B cell (primary cell): ENCODE results near the gene PEX7.

ENCODE experiments used
- EZH2 ChIP-seq: IDR thresholded peaks from 2 replicates; pipeline ENCODE4 v1.6.1; 2012; ENCODE audit warnings: borderline replicate concordance, low read depth, mild to moderate bottlenecking, moderate library complexity, low read length; ENCODE audit not compliant: insufficient read depth, poor library complexity, severe bottlenecking
- TF ChIP-seq, protein P1 (sequence below): fragments of 200-600 bp; IDR thresholded peaks from one replicate; pipeline ENCODE4 v1.8.0; 2022; ENCODE audit warnings: antibody characterized with exemption, mild to moderate bottlenecking

- TF ChIP-seq, protein P1, sequence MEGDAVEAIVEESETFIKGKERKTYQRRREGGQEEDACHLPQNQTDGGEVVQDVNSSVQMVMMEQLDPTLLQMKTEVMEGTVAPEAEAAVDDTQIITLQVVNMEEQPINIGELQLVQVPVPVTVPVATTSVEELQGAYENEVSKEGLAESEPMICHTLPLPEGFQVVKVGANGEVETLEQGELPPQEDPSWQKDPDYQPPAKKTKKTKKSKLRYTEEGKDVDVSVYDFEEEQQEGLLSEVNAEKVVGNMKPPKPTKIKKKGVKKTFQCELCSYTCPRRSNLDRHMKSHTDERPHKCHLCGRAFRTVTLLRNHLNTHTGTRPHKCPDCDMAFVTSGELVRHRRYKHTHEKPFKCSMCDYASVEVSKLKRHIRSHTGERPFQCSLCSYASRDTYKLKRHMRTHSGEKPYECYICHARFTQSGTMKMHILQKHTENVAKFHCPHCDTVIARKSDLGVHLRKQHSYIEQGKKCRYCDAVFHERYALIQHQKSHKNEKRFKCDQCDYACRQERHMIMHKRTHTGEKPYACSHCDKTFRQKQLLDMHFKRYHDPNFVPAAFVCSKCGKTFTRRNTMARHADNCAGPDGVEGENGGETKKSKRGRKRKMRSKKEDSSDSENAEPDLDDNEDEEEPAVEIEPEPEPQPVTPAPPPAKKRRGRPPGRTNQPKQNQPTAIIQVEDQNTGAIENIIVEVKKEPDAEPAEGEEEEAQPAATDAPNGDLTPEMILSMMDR = no peak
- TF ChIP-seq EZH2 = no peak
Observed at GRCh38 chr6:136843210-136843609, 20.8 kb downstream of the PEX7 start.
